A549 (cell line): ENCODE data around the gene TSPAN10. TPM values are rescaled to one million over a fixed set of nuclear protein-coding genes. Genes with fewer than 3 reads are reported as not detected.

Experiments used
- ATAC-seq, 2 experiments: fragments of 200-7000 bp in 1 of 2; fragments of >200 bp in 1 of 2; cut with Nextera tagmentation in 1 of 2; cut with Tn5 transposase in 1 of 2; 3 replicates each; pipeline versions ENCODE4 v1.8.0 to v1.9.1; 2018 to 2020; ENCODE audit warnings: mild to moderate bottlenecking in 1 of 2, moderate library complexity in 1 of 2
- CTCF ChIA-PET: fragments of 300-600 bp; sonication (Branson Sonifier 250); formaldehyde crosslinking; extraction: SDS; loops from one replicate; lab custom pipeline; 2021; ENCODE audit warnings: antibody characterized with exemption, inconsistent platforms; lab: Yijun Ruan, JAX
- POLR2A ChIA-PET: fragments of 350-600 bp; formaldehyde crosslinking; extraction: SDS; loops from one replicate; lab custom pipeline; 2021; ENCODE audit warnings: antibody characterized with exemption, inconsistent platforms; lab: Yijun Ruan, JAX
- DNase-seq, 2 experiments: peaks; one replicate each; pipeline versions ENCODE4 v3.0.0 to v3.0.0-alpha.2; 2011 to 2016; ENCODE audit warnings: low read depth in 1 of 2, low spot score in 1 of 2
- FAIRE-seq: peaks from 2 replicates; lab custom pipeline; 2011; peaks lifted over from hg19 to GRCh38; lab: Jason Lieb, UNC
- H3K27ac ChIP-seq, 2 experiments: fragments of >200 bp; sonication (Bioruptor Twin); formaldehyde crosslinking; 3 replicates each; pipeline ENCODE4 v1.5.1; 2016 to 2017
- H3K4me1 ChIP-seq: fragments of >200 bp; sonication (Bioruptor Twin); formaldehyde crosslinking; 3 replicates; pipeline ENCODE4 v1.6.1; 2016
- H3K4me2 ChIP-seq: fragments of >200 bp; sonication (Bioruptor Twin); formaldehyde crosslinking; 3 replicates; pipeline ENCODE4 v1.6.1; 2016
- H3K4me3 ChIP-seq: fragments of >200 bp; sonication (Bioruptor Twin); formaldehyde crosslinking; 3 replicates; pipeline ENCODE4 v1.5.1; 2016
- H3K9me3 ChIP-seq: fragments of >200 bp; sonication (Bioruptor Twin); formaldehyde crosslinking; 3 replicates; pipeline ENCODE4 v1.6.1; 2016
- BHLHE40 ChIP-seq: IDR thresholded peaks from 2 replicates; pipeline ENCODE4 v1.6.1; 2012; ENCODE audit warnings: low read depth, low read length, inconsistent platforms
- CBX8 ChIP-seq: fragments of 200-600 bp; sonication (generic); IDR thresholded peaks from 2 replicates; pipeline ENCODE4 v1.6.1; 2016
- EHMT2 ChIP-seq: fragments of 200-600 bp; sonication (generic); IDR thresholded peaks from 2 replicates; pipeline ENCODE4 v1.6.1; 2016; ENCODE audit warnings: antibody characterized with exemption, low read depth, mild to moderate bottlenecking, moderate library complexity
- EP300 ChIP-seq, 2 experiments: fragments of >200 bp; sonication (Bioruptor Twin); formaldehyde crosslinking; IDR thresholded peaks; 2 replicates in 1 of 2; 3 replicates in 1 of 2; pipeline ENCODE4 v1.6.1; 2016 to 2017
- FOSB ChIP-seq: fragments of 250-450 bp; sonication (Bioruptor Pico); IDR thresholded peaks from 2 replicates; pipeline ENCODE4 v1.5.0; 2020; ENCODE audit warnings: mild to moderate bottlenecking, moderate library complexity
- HDAC2 ChIP-seq: fragments of 200-600 bp; sonication (generic); IDR thresholded peaks from 2 replicates; pipeline ENCODE4 v1.6.1; 2016
- HOXB13 ChIP-seq: fragments of 250-450 bp; sonication (Bioruptor Pico); IDR thresholded peaks from 2 replicates; pipeline ENCODE4 v1.5.0; 2020; ENCODE audit warnings: low read depth, mild to moderate bottlenecking, moderate library complexity
- MAZ ChIP-seq: fragments of 150-350 bp; IDR thresholded peaks from 2 replicates; pipeline ENCODE4 v1.6.1; 2014; ENCODE audit warnings: antibody characterized with exemption, low read depth, low read length, borderline replicate concordance
- RCOR1 ChIP-seq: fragments of 150-350 bp; IDR thresholded peaks from 2 replicates; pipeline ENCODE4 v1.6.1; 2014; ENCODE audit warnings: antibody characterized with exemption, low read length, low read depth
- REST ChIP-seq: fragments of 200-600 bp; sonication (generic); IDR thresholded peaks from 2 replicates; pipeline ENCODE4 v1.6.1; 2016; ENCODE audit warnings: antibody characterized with exemption, mild to moderate bottlenecking, moderate library complexity
- ZSCAN20 ChIP-seq: fragments of 250-450 bp; sonication (Bioruptor Pico); IDR thresholded peaks from 2 replicates; pipeline ENCODE4 v1.8.0; 2022; ENCODE audit warnings: mild to moderate bottlenecking, moderate library complexity
- WGBS: methylation state at CpG from one replicate; pipeline ENCODE4 v1.1.6; 2017; ENCODE audit errors: missing lambda C conversion rate; 5-methylcytosine and 5-hydroxymethylcytosine counted together
- polyA plus RNA-seq, 4 experiments: library from polyadenylated mRNA; depleted of rRNA in 3 of 4; stranded (reverse); fragments of >200 nt; fragmentation: RNase III in 1 of 4; extraction: RNeasy Plus Mini Kit Qiagen cat#74134 plus additional on column Dnase treatment in 1 of 4; gene quantifications; 2 replicates in 3 of 4; 3 replicates in 1 of 4; pipeline ENCODE4 v1.2.3, GENCODE V29; 2011 to 2017
- TF ChIP-seq, protein P1 (sequence below): fragments of 150-350 bp; IDR thresholded peaks from 2 replicates; pipeline ENCODE4 v1.6.1; 2014; ENCODE audit warnings: low read depth, mild to moderate bottlenecking, low read length
- TF ChIP-seq, protein P2 (sequence below): fragments of >200 bp; sonication (Bioruptor Twin); formaldehyde crosslinking; IDR thresholded peaks from 3 replicates; pipeline ENCODE4 v1.5.1; 2016

The TSPAN10 gene
- polyA plus RNA-seq, 2 of the 4 experiments (the other 2 are of a cell fraction): 1.4 to 6.3 TPM

DNA sequence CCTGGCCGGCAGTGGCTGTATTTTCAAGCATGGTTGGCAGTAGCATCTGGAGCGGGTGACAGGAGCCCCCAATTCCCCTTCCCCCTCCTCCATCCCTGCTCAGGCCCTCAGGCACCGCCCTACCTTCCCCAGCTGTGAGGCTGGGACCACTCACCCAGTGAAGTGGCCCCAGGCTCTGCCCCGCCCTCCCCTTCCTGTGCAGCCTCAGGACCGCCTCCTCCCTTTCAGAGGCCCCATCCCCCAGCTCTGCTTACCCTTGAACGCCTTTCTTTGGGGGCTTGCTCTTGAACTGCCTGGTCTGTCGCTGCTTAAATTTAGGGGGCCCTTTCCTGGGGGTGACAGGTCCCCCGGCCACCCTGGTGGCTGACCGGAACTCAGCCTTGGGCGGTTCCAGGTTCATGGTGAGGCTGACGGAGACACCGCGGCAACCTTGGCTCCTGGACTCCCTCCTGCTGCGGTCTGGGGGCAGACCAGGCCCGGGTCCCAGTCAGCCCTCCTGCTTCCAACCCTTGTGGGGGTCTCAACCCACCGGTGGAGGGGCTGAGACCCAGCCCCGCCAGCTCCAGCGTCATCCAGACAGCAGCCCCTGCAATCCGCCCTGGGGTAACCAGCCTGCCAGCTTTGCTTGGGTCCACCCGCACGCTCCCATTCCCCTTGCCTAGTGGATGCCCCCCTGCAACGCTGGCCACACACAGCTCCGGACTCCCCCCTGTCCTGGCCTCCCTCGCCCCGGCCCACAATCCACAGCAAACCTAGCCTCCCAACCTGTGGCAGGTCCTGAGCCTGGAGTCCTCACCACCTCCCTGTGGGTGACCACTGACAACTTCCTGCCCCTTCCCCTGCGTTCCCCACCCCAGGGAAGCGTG is 16.1 kb downstream of the TSPAN10 start:
- no peak overlapping the region for H3K27ac ChIP-seq
- no peaks in the 10 kb centered on the region for H3K9me3 ChIP-seq
- CTCF ChIA-PET: interaction anchor here (1.1 to 1.4 kb wide), 2 partner anchors 13 to 53 kb away, joined by 3 to 8 read pairs; no protein-coding TSS in a partner anchor
- FAIRE-seq (no peak), ATAC-seq (no peak), DNase-seq (no peak)
- 85% methylated on average over 27 of the region's 27 CpGs for WGBS
- POLR2A ChIA-PET: interaction anchor here (1.0 kb wide), 1 partner anchor 13 kb away, joined by 4 read pairs; the partner anchor contains the start of genes CCDC137 and OXLD1
- H3K4me3 ChIP-seq: no peak overlapping the region
- no peak for TF ChIP-seq ZSCAN20 (CRISPR knock-in tag)
- no peak for TF ChIP-seq RCOR1
- TF ChIP-seq EP300 (IDR thresholded peaks at IDR 0.05): no peak
- TF ChIP-seq HDAC2: no peak
- no peak for TF ChIP-seq EHMT2
- TF ChIP-seq BHLHE40: no peak
- TF ChIP-seq, protein P1, sequence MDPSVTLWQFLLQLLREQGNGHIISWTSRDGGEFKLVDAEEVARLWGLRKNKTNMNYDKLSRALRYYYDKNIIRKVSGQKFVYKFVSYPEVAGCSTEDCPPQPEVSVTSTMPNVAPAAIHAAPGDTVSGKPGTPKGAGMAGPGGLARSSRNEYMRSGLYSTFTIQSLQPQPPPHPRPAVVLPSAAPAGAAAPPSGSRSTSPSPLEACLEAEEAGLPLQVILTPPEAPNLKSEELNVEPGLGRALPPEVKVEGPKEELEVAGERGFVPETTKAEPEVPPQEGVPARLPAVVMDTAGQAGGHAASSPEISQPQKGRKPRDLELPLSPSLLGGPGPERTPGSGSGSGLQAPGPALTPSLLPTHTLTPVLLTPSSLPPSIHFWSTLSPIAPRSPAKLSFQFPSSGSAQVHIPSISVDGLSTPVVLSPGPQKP: no peak
- TF ChIP-seq, all 56 proteins: peak for 0
- Histone ChIP-seq H3K4me1 (peaks cover 14% of the 10 kb centered on the region), H3K4me2 (no peak overlapping the region)

GRCh38 chr17:81655378-81656117 is 18.6 kb downstream of the TSPAN10 start:
- WGBS: 85% methylated on average over 18 of the region's 18 CpGs
- peak overlapping the region in 1 of 2 experiments; percentile 2; a peak in 1 of 6 replicates for H3K27ac ChIP-seq

More at GRCh38 chr17:81655378-81656117, 18.6 kb downstream of the TSPAN10 start:
- DNase-seq: no peak
- H3K4me3 ChIP-seq: no peak overlapping the region
- no peak for FAIRE-seq
- no peak overlapping the region for H3K4me2 ChIP-seq
- ChIA-PET POLR2A (interaction anchor here (1.0 to 1.4 kb wide), 2 partner anchors 11 to 19 kb away, joined by 3 read pairs; partner anchors contain the start of genes CCDC137, NPLOC4 and TSPAN10), CTCF (interaction anchor here (0.8 to 3.4 kb wide), 7 partner anchors 10 to 54 kb away, joined by 3 to 17 read pairs (median 4); no protein-coding TSS in a partner anchor)
- H3K9me3 ChIP-seq: no peaks in the 10 kb centered on the region
- H3K4me1 ChIP-seq: peaks cover 14% of the 10 kb centered on the region
- peak in 1 of 2 experiments; percentile 4; a peak in 1 of 6 replicates for ATAC-seq
- TF ChIP-seq HDAC2 (no peak), HOXB13 (CRISPR knock-in tag) (no peak), CBX8 (no peak), REST (no peak), MAZ (no peak), FOSB (CRISPR knock-in tag) (no peak)
- TF ChIP-seq, protein P2, sequence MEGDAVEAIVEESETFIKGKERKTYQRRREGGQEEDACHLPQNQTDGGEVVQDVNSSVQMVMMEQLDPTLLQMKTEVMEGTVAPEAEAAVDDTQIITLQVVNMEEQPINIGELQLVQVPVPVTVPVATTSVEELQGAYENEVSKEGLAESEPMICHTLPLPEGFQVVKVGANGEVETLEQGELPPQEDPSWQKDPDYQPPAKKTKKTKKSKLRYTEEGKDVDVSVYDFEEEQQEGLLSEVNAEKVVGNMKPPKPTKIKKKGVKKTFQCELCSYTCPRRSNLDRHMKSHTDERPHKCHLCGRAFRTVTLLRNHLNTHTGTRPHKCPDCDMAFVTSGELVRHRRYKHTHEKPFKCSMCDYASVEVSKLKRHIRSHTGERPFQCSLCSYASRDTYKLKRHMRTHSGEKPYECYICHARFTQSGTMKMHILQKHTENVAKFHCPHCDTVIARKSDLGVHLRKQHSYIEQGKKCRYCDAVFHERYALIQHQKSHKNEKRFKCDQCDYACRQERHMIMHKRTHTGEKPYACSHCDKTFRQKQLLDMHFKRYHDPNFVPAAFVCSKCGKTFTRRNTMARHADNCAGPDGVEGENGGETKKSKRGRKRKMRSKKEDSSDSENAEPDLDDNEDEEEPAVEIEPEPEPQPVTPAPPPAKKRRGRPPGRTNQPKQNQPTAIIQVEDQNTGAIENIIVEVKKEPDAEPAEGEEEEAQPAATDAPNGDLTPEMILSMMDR: no peak
- TF ChIP-seq, protein P1: no peak
